ENCODE results near the gene DPH3.

The DPH3 gene

GRCh38 chr3:16242177-16242576 lies 22.6 kb downstream of the DPH3 start:
- TF ChIP-seq ZBTB7A (IDR thresholded peaks at IDR 0.05; ENCODE audit: low read depth) = no peak
- no peak for TF ChIP-seq RAD21 (IDR thresholded peaks at IDR 0.05; ENCODE audit: low read depth)
- no peak for TF ChIP-seq YY1 (IDR thresholded peaks at IDR 0.05; ENCODE audit: low read depth)
- TF ChIP-seq TAF1 (IDR thresholded peaks at IDR 0.05; ENCODE audit: low read depth) = no peak
- TF ChIP-seq CREB1 (IDR thresholded peaks at IDR 0.05; ENCODE audit: low read depth) = no peak

- TF ChIP-seq TAF1 (IDR thresholded peaks at IDR 0.05; ENCODE audit: low read depth) = no peak
- TF ChIP-seq ZBTB7A (IDR thresholded peaks at IDR 0.05; ENCODE audit: low read depth) = no peak
- no peak for TF ChIP-seq CEBPB (IDR thresholded peaks at IDR 0.05)
- no peak for TF ChIP-seq FOXM1 (IDR thresholded peaks at IDR 0.05; ENCODE audit: borderline replicate concordance, low read depth)
- no peak for TF ChIP-seq EGR1 (IDR thresholded peaks at IDR 0.05)
- no peak for TF ChIP-seq RAD21 (IDR thresholded peaks at IDR 0.05; ENCODE audit: low read depth)
- TF ChIP-seq, protein P1, sequence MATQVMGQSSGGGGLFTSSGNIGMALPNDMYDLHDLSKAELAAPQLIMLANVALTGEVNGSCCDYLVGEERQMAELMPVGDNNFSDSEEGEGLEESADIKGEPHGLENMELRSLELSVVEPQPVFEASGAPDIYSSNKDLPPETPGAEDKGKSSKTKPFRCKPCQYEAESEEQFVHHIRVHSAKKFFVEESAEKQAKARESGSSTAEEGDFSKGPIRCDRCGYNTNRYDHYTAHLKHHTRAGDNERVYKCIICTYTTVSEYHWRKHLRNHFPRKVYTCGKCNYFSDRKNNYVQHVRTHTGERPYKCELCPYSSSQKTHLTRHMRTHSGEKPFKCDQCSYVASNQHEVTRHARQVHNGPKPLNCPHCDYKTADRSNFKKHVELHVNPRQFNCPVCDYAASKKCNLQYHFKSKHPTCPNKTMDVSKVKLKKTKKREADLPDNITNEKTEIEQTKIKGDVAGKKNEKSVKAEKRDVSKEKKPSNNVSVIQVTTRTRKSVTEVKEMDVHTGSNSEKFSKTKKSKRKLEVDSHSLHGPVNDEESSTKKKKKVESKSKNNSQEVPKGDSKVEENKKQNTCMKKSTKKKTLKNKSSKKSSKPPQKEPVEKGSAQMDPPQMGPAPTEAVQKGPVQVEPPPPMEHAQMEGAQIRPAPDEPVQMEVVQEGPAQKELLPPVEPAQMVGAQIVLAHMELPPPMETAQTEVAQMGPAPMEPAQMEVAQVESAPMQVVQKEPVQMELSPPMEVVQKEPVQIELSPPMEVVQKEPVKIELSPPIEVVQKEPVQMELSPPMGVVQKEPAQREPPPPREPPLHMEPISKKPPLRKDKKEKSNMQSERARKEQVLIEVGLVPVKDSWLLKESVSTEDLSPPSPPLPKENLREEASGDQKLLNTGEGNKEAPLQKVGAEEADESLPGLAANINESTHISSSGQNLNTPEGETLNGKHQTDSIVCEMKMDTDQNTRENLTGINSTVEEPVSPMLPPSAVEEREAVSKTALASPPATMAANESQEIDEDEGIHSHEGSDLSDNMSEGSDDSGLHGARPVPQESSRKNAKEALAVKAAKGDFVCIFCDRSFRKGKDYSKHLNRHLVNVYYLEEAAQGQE (IDR thresholded peaks at IDR 0.05; ENCODE audit: low read depth) = no peak
- TF ChIP-seq TCF12 (IDR thresholded peaks at IDR 0.05; ENCODE audit: low read depth) = no peak
- TF ChIP-seq CREB1 (IDR thresholded peaks at IDR 0.05; ENCODE audit: low read depth) = no peak
- no peak for TF ChIP-seq YY1 (IDR thresholded peaks at IDR 0.05; ENCODE audit: low read depth)
- TF ChIP-seq NFIC (IDR thresholded peaks at IDR 0.05) = no peak
- no peak for TF ChIP-seq USF1 (IDR thresholded peaks at IDR 0.05)
- no peak for TF ChIP-seq MAX (IDR thresholded peaks at IDR 0.05)
- no peak for TF ChIP-seq EP300 (IDR thresholded peaks at IDR 0.05; ENCODE audit: borderline replicate concordance)
- no peak for TF ChIP-seq TEAD4 (IDR thresholded peaks at IDR 0.05)
These were observed 23.5 kb downstream of the DPH3 start for GRCh38 chr3:16241225-16241624.

GRCh38 chr3:16240229-16241023 lies 24.3 kb downstream of the DPH3 start:
- TF ChIP-seq TEAD4 (IDR thresholded peaks at IDR 0.05) (no peak), NFIC (IDR thresholded peaks at IDR 0.05) (no peak), YY1 (IDR thresholded peaks at IDR 0.05; ENCODE audit: low read depth) (no peak), MAX (IDR thresholded peaks at IDR 0.05) (no peak), USF1 (IDR thresholded peaks at IDR 0.05) (no peak), EP300 (IDR thresholded peaks at IDR 0.05; ENCODE audit: borderline replicate concordance) (no peak), CREB1 (IDR thresholded peaks at IDR 0.05; ENCODE audit: low read depth) (no peak), TCF12 (IDR thresholded peaks at IDR 0.05; ENCODE audit: low read depth) (no peak), TAF1 (IDR thresholded peaks at IDR 0.05; ENCODE audit: low read depth) (no peak)
- TF ChIP-seq, protein P1 (IDR thresholded peaks at IDR 0.05; ENCODE audit: low read depth) = no peak

DNA sequence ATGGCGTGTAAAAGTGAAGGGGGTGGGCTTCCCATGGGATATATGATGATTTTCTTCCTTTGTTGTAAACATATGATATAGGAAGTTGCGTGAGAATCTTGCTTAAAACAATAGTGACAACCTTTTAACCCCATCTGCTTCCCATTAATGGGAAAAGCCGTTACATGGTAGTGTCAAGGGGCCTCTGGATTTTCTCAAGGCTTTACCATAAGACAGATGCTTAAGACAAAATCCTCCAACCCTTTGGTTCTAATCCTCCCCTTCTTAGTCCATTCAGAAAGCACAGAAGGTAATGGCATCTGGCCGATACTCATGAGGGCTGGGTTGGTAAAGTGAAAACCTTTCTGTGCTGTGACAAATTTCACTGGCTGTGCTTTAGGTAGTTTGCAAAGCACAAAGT lies 25.0 kb downstream of the DPH3 start:
- no peak for TF ChIP-seq CREB1 (IDR thresholded peaks at IDR 0.05; ENCODE audit: low read depth)
- no peak for TF ChIP-seq EGR1 (IDR thresholded peaks at IDR 0.05)
- TF ChIP-seq, protein P1 (IDR thresholded peaks at IDR 0.05; ENCODE audit: low read depth) = no peak
- TF ChIP-seq TEAD4 (IDR thresholded peaks at IDR 0.05) = no peak
- no peak for TF ChIP-seq FOXM1 (IDR thresholded peaks at IDR 0.05; ENCODE audit: borderline replicate concordance, low read depth)
- TF ChIP-seq ZBTB7A (IDR thresholded peaks at IDR 0.05; ENCODE audit: low read depth) = no peak
